Keratinocyte (primary cell): ENCODE measurements around the gene MPP4.

ENCODE experiments used
- CTCF ChIP-seq, 3 experiments: IDR thresholded peaks in 1 of 3; conservative IDR thresholded peaks in 1 of 3; optimal IDR thresholded peaks in 1 of 3; 2 replicates in 2 of 3; 3 replicates in 1 of 3; pipeline versions ENCODE3 to v1.5.1; 2011; ENCODE audit warnings: low read length in 3 of 3, mild to moderate bottlenecking in 3 of 3, moderate library complexity in 2 of 3, control low read depth in 1 of 3, inconsistent platforms in 1 of 3; ENCODE audit not compliant: insufficient read depth in 2 of 3; ENCODE audit errors: extremely low read depth in 1 of 3
- EZH2 ChIP-seq: IDR thresholded peaks from one replicate; pipeline ENCODE4 v1.6.1; 2012; ENCODE audit warnings: inconsistent platforms, mild to moderate bottlenecking, low read length, moderate library complexity

- TF ChIP-seq CTCF (optimal IDR thresholded peaks at IDR 0.05 in 1 of 3, IDR thresholded peaks at IDR 0.05 in 1 of 3, conservative IDR thresholded peaks at IDR 0.05 in 1 of 3; ENCODE audit: extremely low read depth in 1 of 3, insufficient read depth in 2 of 3, low read length in 3 of 3): no peak
- TF ChIP-seq EZH2: no peak
Observed at GRCh38 chr2:201697899-201698298, 545 bp downstream of the MPP4 start.
